Endothelial cell (in vitro differentiated cells): Measurements from ENCODE around the gene GRM3. TPM values are rescaled to one million over a fixed set of nuclear protein-coding genes. Genes with fewer than 3 reads are reported as not detected.

Source experiments
- DNase-seq: peaks from one replicate; pipeline ENCODE4 v3.0.0; 2021; ENCODE audit warnings: low spot score
- H3K27ac Mint-ChIP-seq: one replicate; pipeline ENCODE4 v1.8.0; 2021; ENCODE audit warnings: mixed read lengths, inconsistent platforms; ENCODE audit not compliant: unreplicated experiment
- H3K27me3 Mint-ChIP-seq: one replicate; pipeline ENCODE4 v1.8.0; 2021; ENCODE audit warnings: mild to moderate bottlenecking, moderate library complexity, mixed read lengths, inconsistent platforms; ENCODE audit not compliant: unreplicated experiment
- H3K36me3 Mint-ChIP-seq: one replicate; pipeline ENCODE4 v1.8.0; 2021; ENCODE audit warnings: mild to moderate bottlenecking, low read depth, mixed read lengths, inconsistent platforms; ENCODE audit not compliant: unreplicated experiment
- H3K4me1 Mint-ChIP-seq: one replicate; pipeline ENCODE4 v1.8.0; 2021; ENCODE audit warnings: mild to moderate bottlenecking, mixed read lengths, inconsistent platforms; ENCODE audit not compliant: unreplicated experiment
- H3K4me3 Mint-ChIP-seq: one replicate; pipeline ENCODE4 v1.8.0; 2021; ENCODE audit warnings: mild to moderate bottlenecking, mixed read lengths, inconsistent platforms; ENCODE audit not compliant: unreplicated experiment
- H3K9me3 Mint-ChIP-seq: one replicate; pipeline ENCODE4 v1.8.0; 2021; ENCODE audit warnings: mixed read lengths, inconsistent platforms; ENCODE audit not compliant: unreplicated experiment
- CTCF ChIP-seq: fragments of 200-600 bp; sonication (generic); IDR thresholded peaks from one replicate; pipeline ENCODE4 v1.5.0; 2021; ENCODE audit warnings: antibody characterized with exemption; ENCODE audit not compliant: unreplicated experiment
- total RNA-seq: library from RNA; stranded (reverse); fragmentation: NEBNext Ultra II Directional; extraction: Animal tissue kit (Norgen Biotek cat#: 25700); gene quantifications from one replicate; pipeline ENCODE4 v1.2.1, GENCODE V29; 2021; ENCODE audit not compliant: unreplicated experiment

GRM3 gene
- total RNA-seq, 1 donor from 2014 or later = not detected

GRCh38 chr7:86648169-86648568, 4.5 kb downstream of the GRM3 start:
- H3K36me3 Mint-ChIP-seq = no peaks in the 10 kb centered on the region
- DNase-seq = no peak
- H3K27me3 Mint-ChIP-seq = peaks cover 6% of the 10 kb centered on the region
- no peak for TF ChIP-seq CTCF
- no peaks in the 10 kb centered on the region for H3K9me3 Mint-ChIP-seq
- H3K27ac Mint-ChIP-seq = no peak overlapping the region
- peaks cover 17% of the 10 kb centered on the region for H3K4me1 Mint-ChIP-seq
- H3K4me3 Mint-ChIP-seq = no peak overlapping the region

- DNase-seq = no peak
- Mint-ChIP-seq H3K27ac (no peak overlapping the region), H3K4me1 (peaks cover 4% of the 10 kb centered on the region), H3K36me3 (no peaks in the 10 kb centered on the region), H3K27me3 (no peaks in the 10 kb centered on the region), H3K4me3 (no peak overlapping the region), H3K9me3 (no peaks in the 10 kb centered on the region)
- no peak for TF ChIP-seq CTCF
Observed at GRCh38 chr7:86653919-86654659, 10.4 kb downstream of the GRM3 start.

- no peak for TF ChIP-seq CTCF
- no peak for DNase-seq
- no peak overlapping the region for H3K27ac Mint-ChIP-seq
- no peaks in the 10 kb centered on the region for H3K9me3 Mint-ChIP-seq
- no peak overlapping the region for H3K4me3 Mint-ChIP-seq
- no peaks in the 10 kb centered on the region for H3K27me3 Mint-ChIP-seq
- H3K36me3 Mint-ChIP-seq = no peaks in the 10 kb centered on the region
- no peaks in the 10 kb centered on the region for H3K4me1 Mint-ChIP-seq
Observed at GRCh38 chr7:86657948-86658347, 14.2 kb downstream of the GRM3 start.

- Mint-ChIP-seq H3K4me3 (no peak overlapping the region), H3K27ac (no peak overlapping the region), H3K4me1 (no peaks in the 10 kb centered on the region), H3K27me3 (no peaks in the 10 kb centered on the region), H3K36me3 (no peaks in the 10 kb centered on the region), H3K9me3 (no peaks in the 10 kb centered on the region)
- TF ChIP-seq CTCF = no peak
- DNase-seq = no peak
Observed at GRCh38 chr7:86660950-86661462, 17.3 kb downstream of the GRM3 start.

GRCh38 chr7:86664486-86664885, 20.8 kb downstream of the GRM3 start:
- no peak for DNase-seq
- H3K4me3 Mint-ChIP-seq = no peak overlapping the region
- no peak overlapping the region for H3K27ac Mint-ChIP-seq
- no peaks in the 10 kb centered on the region for H3K9me3 Mint-ChIP-seq
- H3K36me3 Mint-ChIP-seq = no peaks in the 10 kb centered on the region
- no peaks in the 10 kb centered on the region for H3K4me1 Mint-ChIP-seq
- TF ChIP-seq CTCF = no peak
- H3K27me3 Mint-ChIP-seq = no peaks in the 10 kb centered on the region
